ENCODE measurements around the gene RASA4B.

The RASA4B gene

GRCh38 chr7:102449136-102449535 lies 68.4 kb downstream of the RASA4B start:
- TF ChIP-seq POLR2A (IDR thresholded peaks at IDR 0.05; ENCODE audit: low read depth, low read length): no peak
- FAIRE-seq: no peak
- DNase-seq (ENCODE audit: insufficient read length, low spot score): no peak

GRCh38 chr7:102447311-102447710 lies 70.3 kb downstream of the RASA4B start:
- no peak for TF ChIP-seq POLR2A (IDR thresholded peaks at IDR 0.05; ENCODE audit: low read depth, low read length)
- FAIRE-seq (no peak), DNase-seq (ENCODE audit: insufficient read length, low spot score) (no peak)

GRCh38 chr7:102446387-102447156 lies 71.0 kb downstream of the RASA4B start:
- DNase-seq (ENCODE audit: insufficient read length, low spot score) (no peak), FAIRE-seq (no peak)
- no peak for TF ChIP-seq POLR2A (IDR thresholded peaks at IDR 0.05; ENCODE audit: low read depth, low read length)

GRCh38 chr7:102445674-102446071 lies 71.9 kb downstream of the RASA4B start:
- FAIRE-seq (no peak), DNase-seq (ENCODE audit: insufficient read length, low spot score) (no peak)
- TF ChIP-seq POLR2A (IDR thresholded peaks at IDR 0.05; ENCODE audit: low read depth, low read length): no peak

- no peak for FAIRE-seq
- no peak for TF ChIP-seq POLR2A (IDR thresholded peaks at IDR 0.05; ENCODE audit: low read depth, low read length)
- DNase-seq (ENCODE audit: insufficient read length, low spot score): no peak
Measured at GRCh38 chr7:102444961-102445673, 72.5 kb downstream of the RASA4B start.

- FAIRE-seq (no peak), DNase-seq (ENCODE audit: insufficient read length, low spot score) (peak; percentile 92)
- no peak for TF ChIP-seq POLR2A (IDR thresholded peaks at IDR 0.05; ENCODE audit: low read depth, low read length)
Measured at GRCh38 chr7:102439963-102440795, 77.4 kb downstream of the RASA4B start.

DNA sequence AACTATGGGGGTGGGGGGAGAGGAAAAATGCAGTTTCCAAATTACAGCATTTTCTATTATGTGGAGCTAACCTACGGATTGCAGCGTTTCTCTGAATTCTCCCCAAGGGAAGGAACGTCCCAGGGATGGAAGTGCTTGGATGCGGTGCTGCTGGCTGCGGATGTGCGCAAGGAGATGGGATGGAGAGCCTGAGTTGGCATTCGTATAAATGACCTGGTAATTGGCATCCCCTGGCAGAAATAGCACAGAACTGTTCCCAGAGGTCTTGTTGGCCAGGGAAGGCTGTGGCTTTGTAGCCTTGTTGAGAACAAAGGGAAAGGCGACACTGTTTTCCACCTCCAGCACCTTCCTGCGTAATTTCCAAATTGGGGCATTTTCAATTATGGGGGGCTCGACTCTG lies 81.5 kb downstream of the RASA4B start:
- DNase-seq (ENCODE audit: insufficient read length, low spot score) (no peak), FAIRE-seq (no peak)
- TF ChIP-seq POLR2A (IDR thresholded peaks at IDR 0.05; ENCODE audit: low read depth, low read length): no peak

GRCh38 chr7:102434039-102434486 lies 83.5 kb downstream of the RASA4B start:
- DNase-seq (ENCODE audit: insufficient read length, low spot score) (no peak), FAIRE-seq (no peak)

GRCh38 chr7:102433219-102434038 lies 84.1 kb downstream of the RASA4B start, which contains the start of gene ORAI2:
ORAI2 (plus strand) TSS chr7:102433575; CDS start chr7:102438957, 5,382 bp downstream.
- TF ChIP-seq POLR2A (IDR thresholded peaks at IDR 0.05; ENCODE audit: low read depth, low read length): peak; percentile 81
- FAIRE-seq (no peak), DNase-seq (ENCODE audit: insufficient read length, low spot score) (peak; percentile 85)

More at GRCh38 chr7:102434039-102434486, 83.5 kb downstream of the RASA4B start:
- no peak for TF ChIP-seq POLR2A (IDR thresholded peaks at IDR 0.05; ENCODE audit: low read depth, low read length)

Data from H54 (cell line).